Measurements from ENCODE around the gene FAAP20.
A peak's percentile ranks its signal among the peaks of the same experiment; 100 is the strongest.

The FAAP20 gene

GRCh38 chr1:2209400-2210083 lies 15.0 kb upstream of the FAAP20 start:
- DNase-seq, result no peak

DNA sequence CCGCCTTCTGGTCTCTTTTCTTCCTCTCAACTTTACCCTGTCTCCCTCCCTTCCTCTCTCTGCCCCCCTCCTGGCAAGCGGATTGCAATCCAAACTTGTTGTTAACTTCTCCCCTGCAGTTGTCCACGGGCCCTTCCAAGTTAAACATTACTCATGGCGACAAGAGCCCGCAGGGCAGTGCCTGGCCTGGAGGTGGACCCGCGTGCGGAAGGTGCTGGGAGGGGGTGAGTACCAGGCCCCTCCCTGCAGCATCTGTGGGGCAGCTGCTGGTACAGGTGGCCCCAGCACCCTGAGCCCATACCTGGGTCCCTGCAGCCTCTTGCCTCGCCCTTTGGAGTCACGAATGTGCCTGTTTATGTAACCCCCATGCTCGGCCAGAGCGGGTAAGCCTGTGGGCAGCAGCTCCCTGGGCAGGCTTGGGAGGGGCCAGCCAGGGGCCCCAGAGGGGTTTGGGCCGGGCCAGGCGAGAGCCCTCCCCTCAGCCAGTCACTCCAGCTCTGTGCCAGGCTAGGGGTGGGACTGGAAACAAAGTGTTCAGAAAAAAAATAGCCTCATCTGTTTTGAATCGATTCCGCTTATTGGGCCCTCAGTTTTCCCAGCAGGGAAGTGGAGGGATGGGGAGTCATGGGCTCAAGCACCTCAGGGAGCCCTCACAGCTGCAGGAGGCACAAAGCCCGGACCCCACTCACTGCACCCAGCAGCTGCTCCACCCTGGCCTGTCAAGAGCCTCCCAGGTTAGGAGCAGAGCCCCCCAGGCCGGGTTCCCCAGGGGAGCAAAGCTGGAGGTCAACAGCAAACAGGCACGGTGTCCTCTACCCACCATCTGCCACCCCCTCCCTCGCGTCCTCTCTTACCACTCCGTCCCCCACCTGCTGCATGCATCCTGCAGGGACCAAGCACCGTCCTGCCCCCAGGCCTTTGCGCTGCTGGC lies 14.0 kb upstream of the FAAP20 start:
- peak; percentile 78 for DNase-seq

DNA sequence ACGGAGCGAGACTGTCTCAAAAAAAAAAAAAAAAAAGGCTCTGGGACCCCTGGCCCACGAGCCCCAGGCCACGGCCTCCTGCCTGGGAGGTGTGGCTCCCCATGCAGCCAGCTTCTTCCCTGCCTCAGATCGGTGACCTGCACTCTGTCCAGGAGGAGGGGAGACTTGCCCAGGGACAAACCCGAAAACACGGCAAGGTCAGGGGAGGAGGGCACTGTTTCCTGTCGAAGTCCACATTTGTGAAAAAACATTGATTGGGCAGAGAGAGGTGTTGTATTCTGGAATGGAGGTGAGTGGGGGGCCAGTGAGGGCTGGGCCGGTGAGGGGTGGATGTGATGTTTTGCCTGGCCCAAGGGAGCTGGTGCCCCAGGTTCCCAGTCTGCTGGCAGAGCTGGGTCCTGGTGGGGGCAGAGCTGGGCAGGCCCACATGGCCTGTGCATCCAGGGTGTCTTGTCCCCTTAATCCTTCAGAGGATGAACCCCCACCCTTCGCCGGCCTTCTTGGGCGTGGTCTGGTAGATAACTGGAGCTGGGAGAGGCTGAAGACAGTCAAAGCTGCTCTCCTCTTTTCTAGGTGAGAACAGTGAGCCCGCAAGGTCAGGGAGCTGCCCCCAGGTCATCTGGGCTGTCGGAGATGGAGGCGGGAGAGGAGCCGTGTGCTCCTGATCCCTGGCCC lies 12.4 kb upstream of the FAAP20 start:
- no peak for DNase-seq

GRCh38 chr1:2205191-2205952 lies 10.8 kb upstream of the FAAP20 start:
- DNase-seq, result peak; percentile 63

DNA sequence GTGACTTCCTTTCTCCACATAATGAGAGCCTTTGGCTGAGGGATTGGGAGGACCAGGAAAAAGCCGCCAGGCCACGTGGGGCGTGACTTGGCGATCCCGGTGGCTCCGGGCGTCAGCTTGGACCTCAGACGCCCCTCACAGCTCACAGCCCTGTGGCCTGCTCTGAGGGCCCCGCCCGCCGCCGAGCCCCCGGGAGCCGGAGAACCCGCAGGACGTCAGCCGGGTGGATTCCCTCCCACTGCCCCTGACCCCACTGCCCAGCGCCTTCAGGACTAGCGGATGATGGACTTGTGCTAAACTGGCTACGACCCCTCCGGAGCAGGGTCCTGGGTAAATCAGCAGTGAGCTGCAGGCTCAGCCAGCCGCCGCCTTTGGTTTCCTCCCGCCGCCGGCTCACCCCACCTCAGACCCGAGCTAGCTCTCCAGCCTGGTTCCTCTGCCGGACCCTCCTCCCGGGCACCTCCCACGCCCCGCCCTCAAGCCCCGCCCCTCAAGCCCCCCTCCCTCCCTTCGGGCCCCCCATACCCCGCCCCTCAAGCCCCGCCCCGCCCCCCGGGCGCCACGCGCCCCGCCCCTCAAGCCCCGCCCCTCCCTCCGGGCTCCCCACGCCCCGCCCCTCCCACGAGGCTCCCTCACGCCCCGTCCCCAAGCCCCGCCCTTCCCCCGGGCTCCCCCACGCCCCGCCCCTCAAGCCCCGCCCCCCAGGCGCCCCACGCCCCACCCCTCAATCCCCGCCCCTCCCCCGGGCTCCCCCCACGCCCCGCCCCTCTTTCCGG lies 10.0 kb upstream of the FAAP20 start:
- peak; percentile 38 for DNase-seq

GRCh38 chr1:2203671-2204414 lies 9.3 kb upstream of the FAAP20 start:
- DNase-seq, result no peak

DNA sequence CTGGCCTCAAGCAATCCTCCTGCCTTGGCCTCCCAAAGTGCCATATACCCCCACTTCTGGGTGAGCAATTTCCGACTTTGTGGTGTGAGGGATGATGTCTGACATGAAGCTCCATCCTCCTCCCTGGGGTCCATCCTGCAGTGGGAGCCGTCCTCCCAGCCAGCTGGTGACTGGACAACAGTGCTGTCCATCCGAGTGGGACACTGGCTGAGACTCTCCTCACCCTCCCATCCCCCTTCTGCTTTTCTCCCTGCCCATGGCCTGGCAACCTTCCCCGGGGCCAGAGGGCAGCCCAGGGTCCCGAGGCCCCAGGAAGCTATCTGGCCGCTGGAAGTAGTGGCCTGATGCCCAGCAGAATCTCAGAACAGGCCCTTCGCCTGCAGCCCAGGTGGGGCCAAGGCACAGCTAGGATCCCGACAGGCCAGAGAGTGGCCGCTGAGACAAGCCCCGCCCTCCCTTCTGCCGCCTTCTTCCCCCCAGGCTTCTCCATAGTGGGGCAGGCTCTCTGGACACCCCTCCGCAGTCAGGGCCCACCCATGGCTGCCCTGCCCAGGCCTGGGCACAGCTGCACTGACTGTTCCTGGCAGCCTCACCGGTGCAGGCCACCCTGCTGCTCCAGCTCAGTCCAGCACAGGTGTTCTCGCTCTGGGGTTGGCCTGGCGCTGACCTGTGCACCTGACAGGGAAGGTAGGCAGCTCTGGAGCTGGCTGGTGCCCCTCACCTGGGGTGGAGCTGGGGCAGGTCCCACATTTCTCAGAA lies 8.4 kb upstream of the FAAP20 start:
- DNase-seq, result no peak

- DNase-seq, result no peak
Measured at GRCh38 chr1:2202008-2202575, 7.5 kb upstream of the FAAP20 start.

- no peak for DNase-seq
Measured at GRCh38 chr1:2201062-2201461, 6.5 kb upstream of the FAAP20 start.

DNA sequence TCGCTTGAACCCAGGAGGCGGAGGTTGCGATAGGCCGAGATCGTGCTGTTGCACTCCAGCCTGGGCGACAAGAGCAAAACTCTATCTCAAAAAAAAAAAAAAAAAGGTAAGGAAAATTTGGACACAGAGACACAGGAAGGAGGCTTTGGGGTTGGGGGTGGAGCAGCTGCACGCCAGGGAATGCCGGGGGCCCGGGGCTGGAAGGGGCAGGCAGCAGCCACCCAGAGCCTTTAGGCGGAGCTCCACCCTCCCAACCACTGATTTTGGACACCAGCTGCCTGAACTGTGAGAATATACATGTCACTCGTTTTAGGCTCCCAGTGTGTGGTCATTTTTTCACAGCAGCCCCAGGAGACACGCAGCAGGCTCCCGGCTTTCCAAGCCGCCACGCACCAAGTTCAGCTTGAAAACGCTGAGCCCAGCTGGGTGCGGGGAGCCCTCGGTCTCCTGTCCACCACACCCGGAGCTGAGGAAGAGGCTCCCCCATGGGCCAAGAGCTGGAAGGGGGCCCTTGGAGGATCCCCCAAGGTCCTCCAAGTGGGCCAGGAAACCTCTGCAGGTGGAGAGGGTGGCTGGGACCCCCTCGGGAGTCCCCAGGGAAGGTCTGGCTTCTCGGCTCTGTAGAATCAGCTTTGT lies 5.9 kb upstream of the FAAP20 start:
- no peak for DNase-seq

GRCh38 chr1:2199042-2199810 lies 4.7 kb upstream of the FAAP20 start:
- DNase-seq, result peak; percentile 88

GRCh38 chr1:2198571-2198970 lies 4.0 kb upstream of the FAAP20 start:
- DNase-seq, result no peak

DNA sequence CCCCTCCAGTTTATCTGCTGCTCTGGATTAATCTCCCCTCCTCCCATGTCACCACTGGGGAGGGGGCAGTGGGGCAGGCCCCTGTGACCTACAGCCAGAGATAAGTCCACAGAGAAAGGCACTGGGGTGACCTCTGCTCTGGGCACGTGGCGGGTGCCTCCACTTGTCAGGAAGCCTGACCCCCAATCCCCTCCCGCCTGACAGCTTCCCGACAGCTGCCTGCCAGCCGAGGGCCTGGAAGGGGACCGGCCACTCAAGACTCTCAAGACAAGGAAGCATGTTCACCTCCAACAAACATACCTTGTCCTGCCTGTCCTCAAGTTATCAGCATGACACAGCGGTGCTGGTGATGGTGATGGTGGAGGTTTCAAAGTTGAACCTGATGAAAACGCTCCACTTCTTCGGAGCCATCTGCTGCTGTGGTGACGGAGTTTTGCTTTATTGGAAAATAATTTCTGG lies 3.2 kb upstream of the FAAP20 start:
- DNase-seq, result no peak

GRCh38 chr1:2196901-2197638 lies 2.5 kb upstream of the FAAP20 start:
- DNase-seq, result no peak

DNA sequence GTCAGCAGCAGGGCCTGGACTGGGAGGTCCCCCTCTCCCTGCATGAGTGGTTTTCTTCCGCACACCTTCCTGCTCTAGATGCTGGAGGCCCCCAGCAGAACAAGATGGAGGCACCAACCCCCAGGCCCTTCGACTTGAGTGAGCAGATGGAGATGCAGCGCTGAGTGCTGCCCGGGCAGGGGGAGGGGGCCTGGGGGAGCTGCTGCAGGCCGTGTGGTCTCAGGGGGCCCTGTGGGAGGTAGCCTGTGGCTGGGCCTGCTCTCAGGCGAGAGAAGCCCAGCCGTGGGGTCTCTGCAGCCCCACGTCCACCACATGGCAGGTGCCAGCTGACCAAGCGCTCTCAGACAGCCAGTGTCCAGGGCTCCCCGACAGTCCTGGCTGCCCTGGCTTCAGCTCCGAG lies 1.2 kb upstream of the FAAP20 start:
- no peak for DNase-seq

DNA sequence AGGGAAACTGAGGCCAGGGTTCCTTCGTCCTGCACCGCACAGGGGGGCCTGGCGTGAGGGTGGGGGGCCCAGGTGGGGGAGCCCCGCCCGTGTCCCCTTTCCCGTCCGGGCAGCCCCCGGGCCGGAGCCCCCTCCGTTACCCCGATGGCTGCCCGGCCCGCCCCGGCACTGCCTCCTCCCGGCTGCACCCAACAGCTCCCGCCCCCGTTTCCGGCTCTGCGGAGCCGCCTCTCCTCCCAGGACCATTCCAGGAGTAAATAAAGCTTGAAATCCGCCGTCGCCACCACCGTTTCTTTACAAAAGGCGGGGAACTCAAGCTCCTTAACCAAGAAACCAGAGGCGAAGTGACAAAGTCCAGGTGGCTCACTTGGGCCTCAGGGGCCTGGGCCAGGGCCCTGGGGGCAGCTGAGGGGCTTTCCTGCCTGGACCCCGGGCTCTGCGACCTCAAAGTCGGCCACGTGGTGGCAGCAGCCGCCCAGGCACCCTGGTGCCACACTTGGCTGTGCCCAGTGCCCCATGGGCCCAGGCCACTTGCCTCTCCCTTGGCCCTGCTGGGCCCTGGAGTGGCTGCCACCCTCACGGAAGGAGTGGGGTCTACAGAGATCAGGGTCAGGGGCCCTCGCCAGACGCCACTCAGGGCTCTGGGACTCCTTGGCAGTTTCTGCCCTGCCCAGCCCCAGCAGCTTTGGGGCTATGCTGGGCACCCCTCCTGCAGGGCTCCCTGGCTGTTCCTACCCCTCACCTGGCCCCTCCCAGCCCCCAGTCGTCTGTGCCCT lies 514 bp upstream of the FAAP20 start:
- peak; percentile 81 for DNase-seq
